ENCODE results near the gene FRZB. TPM values are rescaled to one million over a fixed set of nuclear protein-coding genes. Genes with fewer than 3 reads are reported as not detected.

Gene FRZB
- total and polyA plus RNA-seq, 9 of the 15 experiments (the other 6 are each of a cell fraction or from before 2014, with no cell fraction given) = 0.01 to 0.05 (median 0.03) TPM; not detected in 6

DNA sequence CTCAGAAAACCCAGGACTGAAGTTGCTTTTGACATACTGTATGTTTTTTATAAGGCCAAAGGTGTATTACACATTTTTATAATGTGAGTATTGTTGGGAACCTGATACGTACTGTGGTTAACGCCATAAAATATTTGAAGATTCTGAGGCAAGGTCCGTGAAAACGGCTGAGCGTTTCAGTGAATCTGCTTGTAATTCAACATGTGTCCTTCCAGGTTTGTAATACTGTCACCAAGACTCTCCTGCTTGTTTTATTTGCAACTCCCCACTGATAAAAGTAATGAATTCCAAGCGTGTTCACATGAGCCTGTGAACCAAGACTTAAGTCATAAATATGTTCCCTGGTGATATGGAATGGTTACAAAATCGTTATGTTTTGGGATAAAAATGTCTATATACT is 23.9 kb upstream of the FRZB start:
- no peak for FAIRE-seq
- intact Hi-C loops (cut with micrococcal nuclease) = no loop called here

DNA sequence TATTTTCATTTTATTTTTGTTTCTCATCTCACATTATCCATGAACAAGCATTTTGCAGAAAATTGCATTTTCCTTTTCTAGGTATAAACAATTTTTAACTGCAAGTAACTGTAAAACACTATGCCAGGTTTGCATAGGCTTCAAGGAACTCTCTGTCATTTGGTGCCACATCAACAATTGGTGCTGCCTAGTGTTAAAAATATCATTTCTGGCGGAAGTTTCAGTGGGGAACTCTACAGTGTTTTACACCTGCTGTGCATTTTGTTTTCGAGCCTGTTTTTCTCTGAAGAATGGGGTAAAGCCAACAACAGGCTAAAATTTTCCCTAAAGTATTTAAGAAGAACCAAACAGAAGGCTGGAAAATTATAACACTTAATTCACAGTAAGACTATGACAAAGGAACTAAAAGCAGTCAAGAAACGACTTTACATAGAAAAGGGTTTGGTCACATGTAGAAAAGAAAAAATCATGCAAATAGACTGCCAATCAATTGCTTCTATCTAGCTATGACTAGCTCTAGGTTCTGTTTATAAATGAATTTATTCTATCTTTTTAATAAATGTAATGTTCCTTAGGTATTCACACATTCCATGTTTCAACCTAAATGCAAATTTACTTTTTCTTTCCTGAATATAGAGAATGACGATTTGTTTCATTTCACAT is 21.4 kb upstream of the FRZB start:
- DNase-seq (ENCODE audit: extremely low read depth in 1 of 4, low spot score in 3 of 4) (no peak), ATAC-seq (no peak), FAIRE-seq (no peak)
- Histone ChIP-seq H2AFZ (ENCODE audit: low read depth, low read length) (no peak overlapping the region), H3K27me3 (ENCODE audit: control insufficient read depth in 2 of 2, insufficient read depth in 2 of 2, low read length in 2 of 2) (no peaks in the 10 kb centered on the region), H3K4me1 (replicated peaks in 1 of 2; ENCODE audit: control insufficient read depth in 2 of 2, insufficient read depth in 2 of 2, low read length in 2 of 2) (no peaks in the 10 kb centered on the region), H3K4me3 (no peak overlapping the region), H3K4me2 (ENCODE audit: insufficient read depth, low read length) (no peak overlapping the region), H3K27ac (ENCODE audit: extremely low read depth, low read depth, low read length) (no peak overlapping the region), H3K9me3 (replicated peaks; ENCODE audit: control insufficient read depth, insufficient read depth, low read depth, low read length) (no peaks in the 10 kb centered on the region), H3K9ac (ENCODE audit: insufficient read depth in 1 of 2, low read depth in 2 of 2, low read length in 2 of 2) (no peak overlapping the region), H4K20me1 (replicated peaks; ENCODE audit: control insufficient read depth, insufficient read depth, low read length) (no peaks in the 10 kb centered on the region), H3K36me3 (ENCODE audit: control insufficient read depth, insufficient read depth, low read length) (no peaks in the 10 kb centered on the region), H3K79me2 (ENCODE audit: control insufficient read depth, insufficient read depth, low read length) (no peaks in the 10 kb centered on the region), H3K9me1 (ENCODE audit: control insufficient read depth, insufficient read depth, low read length) (no peaks in the 10 kb centered on the region)
- in situ Hi-C loops (cut with MboI) (no loop called here), intact Hi-C loops (cut with micrococcal nuclease) (no loop called here)
- CTCF ChIA-PET (ENCODE audit: low intra/inter-chr PET ratio) = interaction anchor here (0.6 kb wide), 1 partner anchor 29 kb away, joined by 4 read pairs; no protein-coding TSS in a partner anchor
- peak; percentile 33 for TF ChIP-seq CBX8 (IDR thresholded peaks at IDR 0.05; ENCODE audit: borderline replicate concordance, extremely low read depth, low read depth, low read length, poor library complexity, severe bottlenecking)
- TF ChIP-seq, protein P1, sequence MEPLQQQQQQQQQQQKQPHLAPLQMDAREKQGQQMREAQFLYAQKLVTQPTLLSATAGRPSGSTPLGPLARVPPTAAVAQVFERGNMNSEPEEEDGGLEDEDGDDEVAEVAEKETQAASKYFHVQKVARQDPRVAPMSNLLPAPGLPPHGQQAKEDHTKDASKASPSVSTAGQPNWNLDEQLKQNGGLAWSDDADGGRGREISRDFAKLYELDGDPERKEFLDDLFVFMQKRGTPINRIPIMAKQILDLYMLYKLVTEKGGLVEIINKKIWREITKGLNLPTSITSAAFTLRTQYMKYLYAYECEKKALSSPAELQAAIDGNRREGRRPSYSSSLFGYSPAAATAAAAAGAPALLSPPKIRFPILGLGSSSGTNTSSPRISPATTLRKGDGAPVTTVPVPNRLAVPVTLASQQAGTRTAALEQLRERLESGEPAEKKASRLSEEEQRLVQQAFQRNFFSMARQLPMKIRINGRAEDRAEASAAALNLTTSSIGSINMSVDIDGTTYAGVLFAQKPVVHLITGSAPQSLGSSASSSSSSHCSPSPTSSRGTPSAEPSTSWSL (CRISPR knock-in tag; IDR thresholded peaks at IDR 0.05; ENCODE audit: borderline replicate concordance) = no peak
- BruUV-seq (replicated peaks) = no TSS peak
- POLR2A ChIA-PET = interaction anchor here (1.1 kb wide), 1 partner anchor 12 kb away, joined by 4 read pairs; no protein-coding TSS in a partner anchor
- WGBS (ENCODE audit: insufficient coverage, low coverage, missing lambda C conversion rate) = under 1% methylated on average over 4 of the region's 4 CpGs

More for the DNA sequence above, 23.9 kb upstream of the FRZB start:
- DNase-seq (ENCODE audit: extremely low read depth in 1 of 4, low spot score in 3 of 4) (no peak), ATAC-seq (no peak)
- Histone ChIP-seq H3K4me2 (ENCODE audit: insufficient read depth, low read length) (no peak overlapping the region), H3K4me1 (replicated peaks in 1 of 2; ENCODE audit: control insufficient read depth in 2 of 2, insufficient read depth in 2 of 2, low read length in 2 of 2) (no peaks in the 10 kb centered on the region), H3K79me2 (ENCODE audit: control insufficient read depth, insufficient read depth, low read length) (no peaks in the 10 kb centered on the region), H3K36me3 (ENCODE audit: control insufficient read depth, insufficient read depth, low read length) (no peaks in the 10 kb centered on the region), H3K27me3 (ENCODE audit: control insufficient read depth in 2 of 2, insufficient read depth in 2 of 2, low read length in 2 of 2) (peaks cover 0 to 9% of the 10 kb centered on the region in 2 experiments; a peak in 1 of 5 replicates), H3K9me3 (replicated peaks; ENCODE audit: control insufficient read depth, insufficient read depth, low read depth, low read length) (no peaks in the 10 kb centered on the region; the same call in 1 of the 2 replicates), H3K27ac (ENCODE audit: extremely low read depth, low read depth, low read length) (no peak overlapping the region), H3K9ac (ENCODE audit: insufficient read depth in 1 of 2, low read depth in 2 of 2, low read length in 2 of 2) (no peak overlapping the region), H3K9me1 (ENCODE audit: control insufficient read depth, insufficient read depth, low read length) (no peaks in the 10 kb centered on the region), H3K4me3 (no peak overlapping the region), H4K20me1 (replicated peaks; ENCODE audit: control insufficient read depth, insufficient read depth, low read length) (no peaks in the 10 kb centered on the region), H2AFZ (ENCODE audit: low read depth, low read length) (no peak overlapping the region)
- ChIA-PET POLR2A (no interaction called here), CTCF (ENCODE audit: low intra/inter-chr PET ratio) (no interaction called here)
- TF ChIP-seq RBM34 (IDR thresholded peaks at IDR 0.05; ENCODE audit: borderline replicate concordance, insufficient read depth, low read length) (no peak), CCNT2 (IDR thresholded peaks at IDR 0.05; ENCODE audit: borderline replicate concordance, extremely low read depth, insufficient read length, low read depth, low read length) (no peak)
- in situ Hi-C loops (cut with MboI) = no loop called here
- no TSS peak for BruUV-seq (replicated peaks)
- WGBS (ENCODE audit: insufficient coverage, low coverage, missing lambda C conversion rate) = 17% methylated on average over 7 of the region's 7 CpGs

All from K562 (cell line).